ENCODE data around the gene B4GAT1. TPM values are rescaled to one million over a fixed set of nuclear protein-coding genes. Genes with fewer than 3 reads are reported as not detected.
A peak's percentile ranks its signal among the peaks of the same experiment; 100 is the strongest.
"Not testable (repeated sequence)": the region's sequence is repeated elsewhere in the genome, so short reads cannot be mapped to it uniquely, and the experiment has no call there.

B4GAT1 gene
- total and polyA plus RNA-seq, 2 donors (not counting 3 experiments of a cell fraction or from before 2014, with no cell fraction given) = 21.2 to 21.6 TPM

- H3K9me1 ChIP-seq (replicated peaks; ENCODE audit: control insufficient read depth, extremely low read depth, insufficient read depth, low read length) = no peaks in the 10 kb centered on the region
- FAIRE-seq (peak; percentile 98), DNase-seq (ENCODE audit: low read depth, low spot score) (peak; percentile 77)
- H3K79me2 ChIP-seq (ENCODE audit: control insufficient read depth, insufficient read depth, low read length) = no peaks in the 10 kb centered on the region
- H2AFZ ChIP-seq (ENCODE audit: low read depth, low read length) = peak overlapping the region; percentile 82
- no peak overlapping the region for H3K9ac ChIP-seq (replicated peaks; ENCODE audit: extremely low read depth, insufficient read depth, low read length)
- peaks cover 3% of the 10 kb centered on the region for H3K4me1 ChIP-seq (ENCODE audit: control insufficient read depth, extremely low read depth, insufficient read depth, low read length)
- H3K36me3 ChIP-seq (ENCODE audit: control insufficient read depth in 2 of 2, extremely low read depth in 1 of 2, insufficient read depth in 2 of 2, low read length in 2 of 2) = no peaks in the 10 kb centered on the region
- no peaks in the 10 kb centered on the region for H4K20me1 ChIP-seq (replicated peaks; ENCODE audit: control insufficient read depth, extremely low read depth, insufficient read depth, low read length)
- peaks cover 4 to 8% of the 10 kb centered on the region in 2 experiments for H3K27me3 ChIP-seq (ENCODE audit: control insufficient read depth in 2 of 2, insufficient read depth in 2 of 2, low read length in 2 of 2)
- H3K9me3 ChIP-seq (replicated peaks; ENCODE audit: control insufficient read depth, insufficient read depth, low read length) = no peaks in the 10 kb centered on the region
- ChIA-PET POLR2A (no interaction called here), CTCF (interaction anchor here (0.6 to 4.7 kb wide), 43 partner anchors 9 to 646 kb away, joined by 3 to 65 read pairs (median 4); partner anchors contain the start of genes DPP3, MRPL11, NPAS4 and RBM4B)
- no peak overlapping the region for H3K4me3 ChIP-seq (replicated peaks in 1 of 3; ENCODE audit: insufficient read depth in 1 of 3, low read depth in 1 of 3, low read length in 3 of 3)
- no TSS peak for BruUV-seq (replicated peaks)
- intact Hi-C loops (cut with micrococcal nuclease) (loop anchor here (1.0 kb wide), 1 partner anchor 74 kb away; no protein-coding TSS in a partner anchor), dilution Hi-C loops (cut with MboI; ENCODE audit: extremely low pct_ligation_motif_present, low sequenced_read_pairs) (no loop called here)
- peak overlapping the region; percentile 20 for H3K4me2 ChIP-seq (ENCODE audit: insufficient read depth, low read length)
- no peak overlapping the region for H3K27ac ChIP-seq (ENCODE audit: insufficient read depth, low read depth, low read length)
- no peak for TF ChIP-seq POLR2A (IDR thresholded peaks at IDR 0.05; ENCODE audit: low read depth, low read length)
- peak; percentile 90 to 97 for TF ChIP-seq CTCF (IDR thresholded peaks at IDR 0.05; ENCODE audit: extremely low read depth in 1 of 2, insufficient read depth in 1 of 2, low read depth in 1 of 2, low read length in 2 of 2)
Measured at GRCh38 chr11:66386171-66387069, 39.0 kb upstream of the B4GAT1 start.

- H3K36me3 ChIP-seq (ENCODE audit: control insufficient read depth in 2 of 2, extremely low read depth in 1 of 2, insufficient read depth in 2 of 2, low read length in 2 of 2); H3K79me2 ChIP-seq (ENCODE audit: control insufficient read depth, insufficient read depth, low read length); FAIRE-seq; BruUV-seq (replicated peaks); H2AFZ ChIP-seq (ENCODE audit: low read depth, low read length); H3K9me3 ChIP-seq (replicated peaks; ENCODE audit: control insufficient read depth, insufficient read depth, low read length); H4K20me1 ChIP-seq (replicated peaks; ENCODE audit: control insufficient read depth, extremely low read depth, insufficient read depth, low read length); H3K4me2 ChIP-seq (ENCODE audit: insufficient read depth, low read length); H3K9me1 ChIP-seq (replicated peaks; ENCODE audit: control insufficient read depth, extremely low read depth, insufficient read depth, low read length); DNase-seq (ENCODE audit: low read depth, low spot score); intact Hi-C loops (cut with micrococcal nuclease); H3K27me3 ChIP-seq (ENCODE audit: control insufficient read depth in 2 of 2, insufficient read depth in 2 of 2, low read length in 2 of 2); POLR2A ChIA-PET; dilution Hi-C loops (cut with MboI; ENCODE audit: extremely low pct_ligation_motif_present, low sequenced_read_pairs); H3K9ac ChIP-seq (replicated peaks; ENCODE audit: extremely low read depth, insufficient read depth, low read length); H3K4me1 ChIP-seq (ENCODE audit: control insufficient read depth, extremely low read depth, insufficient read depth, low read length); H3K4me3 ChIP-seq (replicated peaks in 1 of 3; ENCODE audit: insufficient read depth in 1 of 3, low read depth in 1 of 3, low read length in 3 of 3); H3K27ac ChIP-seq (ENCODE audit: insufficient read depth, low read depth, low read length): not testable (repeated sequence)
- CTCF ChIA-PET = interaction anchor here (3.1 to 3.2 kb wide), 2 partner anchors 11 to 73 kb away, joined by 23 to 59 read pairs; no protein-coding TSS in a partner anchor
Measured at GRCh38 chr11:66384316-66384715, 36.9 kb upstream of the B4GAT1 start.

DNA sequence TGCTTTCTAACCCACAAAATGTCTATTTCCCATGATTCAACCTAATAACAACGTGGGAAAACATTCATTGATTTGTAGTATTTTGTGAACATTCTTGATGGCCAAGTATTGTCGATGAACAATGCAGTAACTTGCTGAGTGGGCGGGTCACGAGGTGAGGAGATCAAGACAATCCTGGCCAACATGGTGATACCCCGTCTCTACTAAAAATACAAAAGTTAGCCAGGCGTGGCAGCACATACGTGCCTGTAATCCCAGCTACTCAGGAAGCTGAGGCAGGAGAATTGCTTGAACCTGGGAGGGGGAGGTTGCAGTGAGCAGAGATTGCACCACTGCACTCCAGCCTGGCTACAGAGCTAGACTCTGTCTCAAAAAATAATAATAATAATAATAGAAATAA, 32.8 kb upstream of the B4GAT1 start:
- H3K79me2 ChIP-seq (ENCODE audit: control insufficient read depth, insufficient read depth, low read length); H3K9me3 ChIP-seq (replicated peaks; ENCODE audit: control insufficient read depth, insufficient read depth, low read length); DNase-seq (ENCODE audit: low read depth, low spot score); H3K36me3 ChIP-seq (ENCODE audit: control insufficient read depth in 2 of 2, extremely low read depth in 1 of 2, insufficient read depth in 2 of 2, low read length in 2 of 2); H3K27me3 ChIP-seq (ENCODE audit: control insufficient read depth in 2 of 2, insufficient read depth in 2 of 2, low read length in 2 of 2); H3K4me1 ChIP-seq (ENCODE audit: control insufficient read depth, extremely low read depth, insufficient read depth, low read length); FAIRE-seq; BruUV-seq (replicated peaks); H3K4me2 ChIP-seq (ENCODE audit: insufficient read depth, low read length); dilution Hi-C loops (cut with MboI; ENCODE audit: extremely low pct_ligation_motif_present, low sequenced_read_pairs); POLR2A ChIA-PET; H3K4me3 ChIP-seq (replicated peaks in 1 of 3; ENCODE audit: insufficient read depth in 1 of 3, low read depth in 1 of 3, low read length in 3 of 3); intact Hi-C loops (cut with micrococcal nuclease); H3K9me1 ChIP-seq (replicated peaks; ENCODE audit: control insufficient read depth, extremely low read depth, insufficient read depth, low read length); H3K9ac ChIP-seq (replicated peaks; ENCODE audit: extremely low read depth, insufficient read depth, low read length); H4K20me1 ChIP-seq (replicated peaks; ENCODE audit: control insufficient read depth, extremely low read depth, insufficient read depth, low read length); H2AFZ ChIP-seq (ENCODE audit: low read depth, low read length); H3K27ac ChIP-seq (ENCODE audit: insufficient read depth, low read depth, low read length): not testable (repeated sequence)
- CTCF ChIA-PET = interaction anchor here (2.0 kb wide), 1 partner anchor 9 kb away, joined by 16 read pairs; no protein-coding TSS in a partner anchor
